ENCODE results near the gene ACBD6.

Gene ACBD6

GRCh38 chr1:180247061-180247460 is 255.3 kb downstream of the ACBD6 start:
- no peaks in the 10 kb centered on the region for H3K4me1 ChIP-seq (ENCODE audit: insufficient read depth, low read length, severe bottlenecking)
- H2AFZ ChIP-seq (ENCODE audit: low read length) = no peak overlapping the region
- H3K4me3 ChIP-seq (ENCODE audit: low read depth, low read length, poor library complexity, severe bottlenecking) = no peak overlapping the region
- TF ChIP-seq EZH2 (IDR thresholded peaks at IDR 0.05; ENCODE audit: borderline replicate concordance, low read length) = no peak
- no peak for TF ChIP-seq CTCF (IDR thresholded peaks at IDR 0.05; ENCODE audit: low read length)
- H3K36me3 ChIP-seq (ENCODE audit: insufficient read depth, low read length) = no peaks in the 10 kb centered on the region
- no peaks in the 10 kb centered on the region for H3K79me2 ChIP-seq (ENCODE audit: insufficient read depth, low read length)
- H3K9ac ChIP-seq (ENCODE audit: low read length) = no peak overlapping the region
- H3K27me3 ChIP-seq (ENCODE audit: insufficient read depth, low read length) = no peaks in the 10 kb centered on the region
- no peak overlapping the region for H3K4me2 ChIP-seq (ENCODE audit: low read length)
- no peaks in the 10 kb centered on the region for H3K9me3 ChIP-seq (ENCODE audit: low read length)
- H3K9me2 ChIP-seq (ENCODE audit: low read depth, low read length) = no peaks in the 10 kb centered on the region
- H4K20me1 ChIP-seq (ENCODE audit: insufficient read depth, low read length) = no peaks in the 10 kb centered on the region
- no peaks in the 10 kb centered on the region for H3F3A ChIP-seq (ENCODE audit: insufficient read depth, low read length)
- no peak overlapping the region for H3K27ac ChIP-seq (ENCODE audit: low read depth, low read length, poor library complexity, severe bottlenecking)

GRCh38 chr1:180246579-180246978 is 255.8 kb downstream of the ACBD6 start:
- Histone ChIP-seq H3K27ac (ENCODE audit: low read depth, low read length, poor library complexity, severe bottlenecking) (no peak overlapping the region), H2AFZ (ENCODE audit: low read length) (no peak overlapping the region)

GRCh38 chr1:180244840-180245239 is 257.5 kb downstream of the ACBD6 start:
- H2AFZ ChIP-seq (ENCODE audit: low read length) = no peak overlapping the region
- H3K4me1 ChIP-seq (ENCODE audit: insufficient read depth, low read length, severe bottlenecking) = no peaks in the 10 kb centered on the region
- H3K9me3 ChIP-seq (ENCODE audit: low read length) = no peaks in the 10 kb centered on the region
- H3K79me2 ChIP-seq (ENCODE audit: insufficient read depth, low read length) = no peaks in the 10 kb centered on the region
- TF ChIP-seq EZH2 (IDR thresholded peaks at IDR 0.05; ENCODE audit: borderline replicate concordance, low read length) = no peak
- TF ChIP-seq CTCF (IDR thresholded peaks at IDR 0.05; ENCODE audit: low read length) = no peak
- no peaks in the 10 kb centered on the region for H3K27me3 ChIP-seq (ENCODE audit: insufficient read depth, low read length)
- no peak overlapping the region for H3K4me3 ChIP-seq (ENCODE audit: low read depth, low read length, poor library complexity, severe bottlenecking)
- no peak overlapping the region for H3K9ac ChIP-seq (ENCODE audit: low read length)
- H3K27ac ChIP-seq (ENCODE audit: low read depth, low read length, poor library complexity, severe bottlenecking) = no peak overlapping the region
- H3K36me3 ChIP-seq (ENCODE audit: insufficient read depth, low read length) = no peaks in the 10 kb centered on the region
- H3K9me2 ChIP-seq (ENCODE audit: low read depth, low read length) = no peaks in the 10 kb centered on the region
- no peak overlapping the region for H3K4me2 ChIP-seq (ENCODE audit: low read length)
- H4K20me1 ChIP-seq (ENCODE audit: insufficient read depth, low read length) = no peaks in the 10 kb centered on the region
- no peaks in the 10 kb centered on the region for H3F3A ChIP-seq (ENCODE audit: insufficient read depth, low read length)

More at GRCh38 chr1:180246579-180246978, 255.8 kb downstream of the ACBD6 start:
- no peaks in the 10 kb centered on the region for H3K79me2 ChIP-seq (ENCODE audit: insufficient read depth, low read length)
- no peaks in the 10 kb centered on the region for H3K4me1 ChIP-seq (ENCODE audit: insufficient read depth, low read length, severe bottlenecking)
- no peaks in the 10 kb centered on the region for H3K9me2 ChIP-seq (ENCODE audit: low read depth, low read length)
- H4K20me1 ChIP-seq (ENCODE audit: insufficient read depth, low read length) = no peaks in the 10 kb centered on the region
- H3K36me3 ChIP-seq (ENCODE audit: insufficient read depth, low read length) = no peaks in the 10 kb centered on the region
- H3F3A ChIP-seq (ENCODE audit: insufficient read depth, low read length) = no peaks in the 10 kb centered on the region
- TF ChIP-seq CTCF (IDR thresholded peaks at IDR 0.05; ENCODE audit: low read length) (no peak), EZH2 (IDR thresholded peaks at IDR 0.05; ENCODE audit: borderline replicate concordance, low read length) (no peak)
- no peaks in the 10 kb centered on the region for H3K27me3 ChIP-seq (ENCODE audit: insufficient read depth, low read length)
- H3K4me2 ChIP-seq (ENCODE audit: low read length) = no peak overlapping the region
- H3K9ac ChIP-seq (ENCODE audit: low read length) = no peak overlapping the region
- H3K4me3 ChIP-seq (ENCODE audit: low read depth, low read length, poor library complexity, severe bottlenecking) = no peak overlapping the region
- no peaks in the 10 kb centered on the region for H3K9me3 ChIP-seq (ENCODE audit: low read length)
